HepG2 (cell line): ENCODE results near the gene PPP1R7. TPM values are rescaled to one million over a fixed set of nuclear protein-coding genes. Genes with fewer than 3 reads are reported as not detected.

Experiments used
- CCDC6 ChIP-seq: sonication (generic); formaldehyde crosslinking; IDR thresholded peaks from 2 replicates; pipeline ENCODE4 v1.8.1; 2022; ENCODE audit warnings: mild to moderate bottlenecking, missing genetic modification reagents, moderate library complexity
- CREB1 ChIP-seq, 2 experiments: fragments of 450-650 bp in 1 of 2; IDR thresholded peaks; 2 replicates each; pipeline ENCODE4 v1.6.1; 2016 to 2017; ENCODE audit warnings: control low read depth in 1 of 2, mild to moderate bottlenecking in 1 of 2, missing compliant biosample characterization in 1 of 2, missing genetic modification characterization in 1 of 2
- FLYWCH1 ChIP-seq: sonication (generic); formaldehyde crosslinking; IDR thresholded peaks from 2 replicates; pipeline ENCODE4 v1.8.1; 2023; ENCODE audit warnings: mild to moderate bottlenecking, missing genetic modification reagents
- KLF6 ChIP-seq: IDR thresholded peaks from 2 replicates; pipeline ENCODE4 v1.8.0; 2016; ENCODE audit warnings: missing biosample characterization, missing genetic modification reagents
- MTA1 ChIP-seq: sonication (generic); formaldehyde crosslinking; IDR thresholded peaks from 2 replicates; pipeline ENCODE4 v1.4.0; 2020; ENCODE audit warnings: missing genetic modification reagents, mild to moderate bottlenecking, borderline replicate concordance
- POLR2AphosphoS5 ChIP-seq: IDR thresholded peaks from 2 replicates; pipeline ENCODE4 v1.6.1; 2012; ENCODE audit warnings: low read depth, low read length
- SNAPC4 ChIP-seq: sonication (generic); formaldehyde crosslinking; IDR thresholded peaks from 2 replicates; pipeline ENCODE4 v1.4.0; 2020; ENCODE audit warnings: mild to moderate bottlenecking, missing genetic modification reagents
- SRF ChIP-seq: IDR thresholded peaks from 2 replicates; pipeline ENCODE4 v1.6.1; 2011; ENCODE audit warnings: mild to moderate bottlenecking, low read depth, low read length, moderate library complexity
- TOPORS ChIP-seq: sonication (generic); formaldehyde crosslinking; IDR thresholded peaks from 2 replicates; pipeline ENCODE4 v1.8.0; 2023; ENCODE audit warnings: mild to moderate bottlenecking, missing genetic modification reagents
- ZBTB2 ChIP-seq: sonication (generic); formaldehyde crosslinking; IDR thresholded peaks from 2 replicates; pipeline ENCODE4 v1.8.0; 2022; ENCODE audit warnings: low read depth, missing genetic modification reagents
- ZC3H4 ChIP-seq: sonication (generic); formaldehyde crosslinking; IDR thresholded peaks from 2 replicates; pipeline ENCODE4 v1.4.0; 2020; ENCODE audit warnings: missing genetic modification reagents, borderline replicate concordance
- ZHX1 ChIP-seq: sonication (generic); formaldehyde crosslinking; IDR thresholded peaks from 2 replicates; pipeline ENCODE4 v1.8.1; 2022; ENCODE audit warnings: low read depth, mild to moderate bottlenecking, missing genetic modification reagents
- ZNF296 ChIP-seq: sonication (generic); formaldehyde crosslinking; conservative IDR thresholded peaks from 2 replicates; pipeline ENCODE4 v1.5.0; 2020; ENCODE audit warnings: mild to moderate bottlenecking, missing genetic modification reagents
- ZNF543 ChIP-seq: sonication (generic); formaldehyde crosslinking; IDR thresholded peaks from 2 replicates; pipeline ENCODE4 v1.4.0; 2020; ENCODE audit warnings: mild to moderate bottlenecking, missing genetic modification reagents
- ZNF605 ChIP-seq: sonication (generic); formaldehyde crosslinking; IDR thresholded peaks from 2 replicates; pipeline ENCODE4 v1.8.0; 2022; ENCODE audit warnings: mild to moderate bottlenecking, missing genetic modification reagents
- ZNF746 ChIP-seq: sonication (generic); formaldehyde crosslinking; IDR thresholded peaks from 2 replicates; pipeline ENCODE4 v1.8.0; 2022; ENCODE audit warnings: mild to moderate bottlenecking, missing genetic modification reagents
- polyA plus RNA-seq, 8 experiments: library from polyadenylated mRNA; depleted of rRNA in 3 of 8; stranded (reverse) in 7 of 8; unstranded in 1 of 8; fragments of >200 nt; fragmentation: Illumina TruSeq in 4 of 8; extraction: Trizol in 4 of 8; gene quantifications; 2 replicates each; pipeline versions ENCODE4 v1.2.1 to v1.2.3, GENCODE V29; 2011 to 2016; ENCODE audit warnings: low read depth in 4 of 8, missing spikeins in 1 of 8, mixed read lengths in 1 of 8; ENCODE audit not compliant: insufficient read depth in 1 of 8
- total RNA-seq, 5 experiments: library from RNA; depleted of rRNA; stranded (reverse); fragments of >200 nt; fragmentation: Illumina TruSeq; extraction: Trizol; gene quantifications; 2 replicates each; pipeline ENCODE4 v1.2.3, GENCODE V29; 2016; ENCODE audit warnings: low read depth in 1 of 5
- TF ChIP-seq, protein P1 (sequence below): sonication (generic); formaldehyde crosslinking; IDR thresholded peaks from 2 replicates; pipeline ENCODE4 v1.5.1; 2020; ENCODE audit warnings: mild to moderate bottlenecking, missing genetic modification reagents, moderate library complexity
- TF ChIP-seq, protein P2 (sequence below): sonication (generic); formaldehyde crosslinking; IDR thresholded peaks from 2 replicates; pipeline ENCODE4 v1.8.0; 2022; ENCODE audit warnings: missing genetic modification reagents, mild to moderate bottlenecking, borderline replicate concordance

The PPP1R7 gene
- total and polyA plus RNA-seq, 2 of the 13 experiments (the other 11 are each of a cell fraction or from before 2014, with no cell fraction given) = 33.3 to 67.9 TPM

DNA sequence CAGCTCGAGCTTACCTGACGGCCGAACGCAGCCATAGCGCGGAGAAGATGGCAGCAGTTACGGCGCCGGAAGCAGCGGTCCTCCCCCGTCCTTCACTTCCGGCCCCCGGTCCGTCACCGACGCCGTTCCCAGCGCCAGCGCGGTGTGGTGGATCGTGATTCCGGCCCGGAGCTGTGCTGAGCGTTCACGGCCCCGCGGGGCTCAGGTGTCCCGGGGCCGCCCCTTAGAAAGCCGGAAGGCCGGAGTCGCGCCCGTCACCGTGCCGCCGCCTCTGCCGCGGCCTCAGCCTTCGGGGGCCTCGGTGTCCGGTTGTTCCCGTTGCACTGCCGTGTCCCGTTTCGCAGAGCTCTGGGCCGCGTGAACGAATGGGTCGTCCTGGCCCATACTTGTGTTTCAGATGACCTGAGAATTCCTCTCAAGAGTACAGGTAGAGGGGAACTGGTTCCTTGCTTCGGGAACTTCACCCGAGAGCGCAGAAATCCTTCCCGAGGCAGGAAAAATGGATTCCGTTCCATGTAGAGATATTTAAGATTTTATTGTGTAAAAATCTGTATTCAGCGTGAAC, 47.9 kb upstream of the PPP1R7 start, which contains the start of gene MTERF4 (continued):
- TF ChIP-seq SNAPC4 = peak; percentile 94
- peak; percentile 92; the same call in 1 of the 2 replicates for TF ChIP-seq TOPORS (CRISPR knock-in tag)
- peak; percentile 99 for TF ChIP-seq CCDC6
- peak; percentile 91 for TF ChIP-seq ZNF746 (CRISPR knock-in tag)
- peak; percentile 98 for TF ChIP-seq KLF6 (CRISPR knock-in tag)
- TF ChIP-seq SRF = peak; percentile 77
- TF ChIP-seq, protein P1, sequence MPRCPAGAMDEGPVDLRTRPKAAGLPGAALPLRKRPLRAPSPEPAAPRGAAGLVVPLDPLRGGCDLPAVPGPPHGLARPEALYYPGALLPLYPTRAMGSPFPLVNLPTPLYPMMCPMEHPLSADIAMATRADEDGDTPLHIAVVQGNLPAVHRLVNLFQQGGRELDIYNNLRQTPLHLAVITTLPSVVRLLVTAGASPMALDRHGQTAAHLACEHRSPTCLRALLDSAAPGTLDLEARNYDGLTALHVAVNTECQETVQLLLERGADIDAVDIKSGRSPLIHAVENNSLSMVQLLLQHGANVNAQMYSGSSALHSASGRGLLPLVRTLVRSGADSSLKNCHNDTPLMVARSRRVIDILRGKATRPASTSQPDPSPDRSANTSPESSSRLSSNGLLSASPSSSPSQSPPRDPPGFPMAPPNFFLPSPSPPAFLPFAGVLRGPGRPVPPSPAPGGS = peak; percentile 93
- peak; percentile 100 for TF ChIP-seq ZNF605 (CRISPR knock-in tag)
- TF ChIP-seq ZBTB2 (CRISPR knock-in tag) = peak; percentile 100
- TF ChIP-seq FLYWCH1 (CRISPR knock-in tag) = no peak
- TF ChIP-seq ZHX1 (CRISPR knock-in tag) = peak; percentile 98
- peak; percentile 71; the same call in 1 of the 2 replicates for TF ChIP-seq ZC3H4
- TF ChIP-seq, protein P2, sequence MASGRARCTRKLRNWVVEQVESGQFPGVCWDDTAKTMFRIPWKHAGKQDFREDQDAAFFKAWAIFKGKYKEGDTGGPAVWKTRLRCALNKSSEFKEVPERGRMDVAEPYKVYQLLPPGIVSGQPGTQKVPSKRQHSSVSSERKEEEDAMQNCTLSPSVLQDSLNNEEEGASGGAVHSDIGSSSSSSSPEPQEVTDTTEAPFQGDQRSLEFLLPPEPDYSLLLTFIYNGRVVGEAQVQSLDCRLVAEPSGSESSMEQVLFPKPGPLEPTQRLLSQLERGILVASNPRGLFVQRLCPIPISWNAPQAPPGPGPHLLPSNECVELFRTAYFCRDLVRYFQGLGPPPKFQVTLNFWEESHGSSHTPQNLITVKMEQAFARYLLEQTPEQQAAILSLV (CRISPR knock-in tag) = peak; percentile 99
- TF ChIP-seq MTA1 (CRISPR knock-in tag) = peak; percentile 99
- peak; percentile 96 for TF ChIP-seq ZNF543 (CRISPR knock-in tag)
- peak; percentile 83 for TF ChIP-seq CREB1 (IDR thresholded peaks at IDR 0.05)
- TF ChIP-seq CREB1 (CRISPR knock-in tag; IDR thresholded peaks at IDR 0.05) = peak; percentile 54; the same call in 1 of the 2 replicates
- TF ChIP-seq POLR2AphosphoS5 = peak; percentile 89
- TF ChIP-seq ZNF296 (CRISPR knock-in tag) = 0 out of 2 replicates have a peak, but pooled peaks have one; percentile 52
